Measurements from ENCODE around the gene SMARCC1.

Gene SMARCC1

GRCh38 chr3:47612178-47612577 is 169.5 kb downstream of the SMARCC1 start:
- H3K4me3 ChIP-seq (replicated peaks; ENCODE audit: low read depth, low read length): no peak overlapping the region
- DNase-seq (ENCODE audit: low read depth): peak; percentile 89
- TF ChIP-seq CTCF (IDR thresholded peaks at IDR 0.05; ENCODE audit: low read length, missing control alignments): no peak

GRCh38 chr3:47611576-47611975 is 170.1 kb downstream of the SMARCC1 start:
- no peak for TF ChIP-seq CTCF (IDR thresholded peaks at IDR 0.05; ENCODE audit: low read length, missing control alignments)
- no peak overlapping the region for H3K4me3 ChIP-seq (replicated peaks; ENCODE audit: low read depth, low read length)
- no peak for DNase-seq (ENCODE audit: low read depth)

GRCh38 chr3:47610583-47610982 is 171.1 kb downstream of the SMARCC1 start:
- TF ChIP-seq CTCF (IDR thresholded peaks at IDR 0.05; ENCODE audit: low read length, missing control alignments): no peak
- no peak overlapping the region for H3K4me3 ChIP-seq (replicated peaks; ENCODE audit: low read depth, low read length)
- no peak for DNase-seq (ENCODE audit: low read depth)

- DNase-seq (ENCODE audit: low read depth): no peak
- TF ChIP-seq CTCF (IDR thresholded peaks at IDR 0.05; ENCODE audit: low read length, missing control alignments): no peak
- no peak overlapping the region for H3K4me3 ChIP-seq (replicated peaks; ENCODE audit: low read depth, low read length)
Observed at GRCh38 chr3:47607335-47607734, 174.4 kb downstream of the SMARCC1 start.

- no peak for TF ChIP-seq CTCF (IDR thresholded peaks at IDR 0.05; ENCODE audit: low read length, missing control alignments)
- no peak overlapping the region for H3K4me3 ChIP-seq (replicated peaks; ENCODE audit: low read depth, low read length)
- no peak for DNase-seq (ENCODE audit: low read depth)
Observed at GRCh38 chr3:47606165-47606564, 175.5 kb downstream of the SMARCC1 start.

- no peak for TF ChIP-seq CTCF (IDR thresholded peaks at IDR 0.05; ENCODE audit: low read length, missing control alignments)
- DNase-seq (ENCODE audit: low read depth): peak; percentile 38
- H3K4me3 ChIP-seq (replicated peaks; ENCODE audit: low read depth, low read length): no peak overlapping the region
Observed at GRCh38 chr3:47605652-47606051, 176.0 kb downstream of the SMARCC1 start.

GRCh38 chr3:47604145-47604544 is 177.5 kb downstream of the SMARCC1 start:
- no peak for TF ChIP-seq CTCF (IDR thresholded peaks at IDR 0.05; ENCODE audit: low read length, missing control alignments)
- no peak overlapping the region for H3K4me3 ChIP-seq (replicated peaks; ENCODE audit: low read depth, low read length)
- no peak for DNase-seq (ENCODE audit: low read depth)

Data from fibroblast of pulmonary artery (primary cell).